OCI-LY1 (cell line): ENCODE data around the gene MFN1.

Experiments
- H2AFZ ChIP-seq: fragments of 200-600 bp; sonication (generic), shearing (Covaris generic); 2 replicates; pipeline ENCODE4 v1.6.0; 2014; ENCODE audit warnings: antibody characterized with exemption, mild to moderate bottlenecking, low read length
- H3F3A ChIP-seq: fragments of 200-600 bp; sonication (generic), shearing (Covaris generic); 2 replicates; pipeline ENCODE4 v1.6.0; 2014; ENCODE audit warnings: mild to moderate bottlenecking, antibody characterized with exemption, low read length, moderate library complexity; ENCODE audit not compliant: insufficient read depth
- H3K27ac ChIP-seq: fragments of 200-600 bp; sonication (generic); 2 replicates; pipeline ENCODE4 v1.5.1; 2014; ENCODE audit warnings: low read length, mixed run types, mild to moderate bottlenecking, low read depth; ENCODE audit not compliant: poor library complexity, severe bottlenecking
- H3K27me3 ChIP-seq: fragments of 200-600 bp; sonication (generic); 2 replicates; pipeline ENCODE4 v1.6.0; 2014; ENCODE audit warnings: antibody characterized with exemption, mild to moderate bottlenecking, low read length, moderate library complexity; ENCODE audit not compliant: insufficient read depth
- H3K36me3 ChIP-seq: fragments of 200-600 bp; sonication (generic); 2 replicates; pipeline ENCODE4 v1.6.1; 2014; ENCODE audit warnings: mild to moderate bottlenecking, antibody characterized with exemption, low read length, moderate library complexity, mixed read lengths; ENCODE audit not compliant: insufficient read depth
- H3K4me1 ChIP-seq: fragments of 200-600 bp; sonication (generic); 2 replicates; pipeline ENCODE4 v1.5.1; 2014; ENCODE audit warnings: mild to moderate bottlenecking, low read length, moderate library complexity; ENCODE audit not compliant: insufficient read depth, severe bottlenecking
- H3K4me2 ChIP-seq: fragments of 200-600 bp; sonication (generic), shearing (Covaris generic); 2 replicates; pipeline ENCODE4 v1.6.1; 2014; ENCODE audit warnings: low read length
- H3K4me3 ChIP-seq: fragments of 200-600 bp; sonication (generic); 2 replicates; pipeline ENCODE4 v1.5.1; 2014; ENCODE audit warnings: low read length, low read depth, mild to moderate bottlenecking, mixed read lengths; ENCODE audit not compliant: poor library complexity, severe bottlenecking
- H3K79me2 ChIP-seq: fragments of 200-600 bp; shearing (Covaris generic); 2 replicates; pipeline ENCODE4 v1.6.1; 2016; ENCODE audit warnings: mixed run types, low read length, mixed read lengths; ENCODE audit not compliant: insufficient read depth
- H3K9ac ChIP-seq: fragments of 200-600 bp; sonication (generic), shearing (Covaris generic); 2 replicates; pipeline ENCODE4 v1.6.1; 2014; ENCODE audit warnings: mild to moderate bottlenecking, low read length, mixed read lengths
- H3K9me2 ChIP-seq: fragments of 200-600 bp; sonication (generic), shearing (Covaris generic); 2 replicates; pipeline ENCODE4 v1.6.1; 2014; ENCODE audit warnings: low read depth, mild to moderate bottlenecking, low read length, mixed read lengths
- H3K9me3 ChIP-seq: fragments of 200-600 bp; shearing (Covaris generic); 2 replicates; pipeline ENCODE4 v1.6.1; 2014; ENCODE audit warnings: low read length, mixed read lengths
- H4K20me1 ChIP-seq: fragments of 200-600 bp; sonication (generic), shearing (Covaris generic); 2 replicates; pipeline ENCODE4 v1.6.0; 2016; ENCODE audit warnings: mild to moderate bottlenecking, low read length; ENCODE audit not compliant: insufficient read depth
- CTCF ChIP-seq: fragments of 200-600 bp; sonication (generic), shearing (Covaris generic); IDR thresholded peaks from 2 replicates; pipeline ENCODE4 v1.5.1; 2017; ENCODE audit warnings: mild to moderate bottlenecking, antibody characterized with exemption, low read length, moderate library complexity, mixed read lengths
- EZH2 ChIP-seq: fragments of 200-600 bp; sonication (generic), shearing (Covaris generic); IDR thresholded peaks from 2 replicates; pipeline ENCODE4 v1.8.0; 2017; ENCODE audit warnings: borderline replicate concordance, mixed run types, mild to moderate bottlenecking, antibody characterized with exemption, low read length, moderate library complexity, mixed read lengths

MFN1 gene

GRCh38 chr3:179410331-179410730 is 62.8 kb downstream of the MFN1 start:
- Histone ChIP-seq H3K4me1 (no peaks in the 10 kb centered on the region), H3K4me2 (no peak overlapping the region), H4K20me1 (no peaks in the 10 kb centered on the region), H3K27ac (no peak overlapping the region), H3K9me3 (no peaks in the 10 kb centered on the region), H3K9me2 (no peaks in the 10 kb centered on the region), H3F3A (no peaks in the 10 kb centered on the region), H3K79me2 (no peaks in the 10 kb centered on the region), H3K27me3 (no peaks in the 10 kb centered on the region), H3K36me3 (no peaks in the 10 kb centered on the region), H2AFZ (no peak overlapping the region), H3K4me3 (no peak overlapping the region), H3K9ac (no peak overlapping the region)
- no peak for TF ChIP-seq EZH2
- TF ChIP-seq CTCF, result peak; percentile 50; the same call in 1 of the 2 replicates

GRCh38 chr3:179410999-179411398 is 63.5 kb downstream of the MFN1 start:
- Histone ChIP-seq H3K9ac (no peak overlapping the region), H3K79me2 (no peaks in the 10 kb centered on the region), H3K4me3 (no peak overlapping the region), H3F3A (no peaks in the 10 kb centered on the region), H4K20me1 (no peaks in the 10 kb centered on the region), H3K9me2 (no peaks in the 10 kb centered on the region), H3K36me3 (no peaks in the 10 kb centered on the region), H3K4me2 (no peak overlapping the region), H3K4me1 (no peaks in the 10 kb centered on the region), H2AFZ (no peak overlapping the region), H3K27ac (no peak overlapping the region), H3K27me3 (no peaks in the 10 kb centered on the region), H3K9me3 (no peaks in the 10 kb centered on the region)
- no peak for TF ChIP-seq EZH2
- no peak for TF ChIP-seq CTCF

GRCh38 chr3:179414804-179415203 is 67.3 kb downstream of the MFN1 start:
- Histone ChIP-seq H3K27me3 (no peaks in the 10 kb centered on the region), H3K79me2 (no peaks in the 10 kb centered on the region), H3K9me3 (no peaks in the 10 kb centered on the region), H3K27ac (no peak overlapping the region), H3K4me3 (no peak overlapping the region), H3K4me2 (no peak overlapping the region), H2AFZ (no peak overlapping the region), H3K9ac (no peak overlapping the region), H3F3A (no peaks in the 10 kb centered on the region), H3K9me2 (no peaks in the 10 kb centered on the region), H4K20me1 (no peaks in the 10 kb centered on the region), H3K4me1 (no peaks in the 10 kb centered on the region), H3K36me3 (no peaks in the 10 kb centered on the region)
- no peak for TF ChIP-seq CTCF
- no peak for TF ChIP-seq EZH2
